Skeletal muscle tissue (tissue), 4 donors: Measurements from ENCODE around the gene UBALD2. TPM values are rescaled to one million over a fixed set of nuclear protein-coding genes. Genes with fewer than 3 reads are reported as not detected.
A peak's percentile ranks its signal among the peaks of the same experiment; 100 is the strongest.
"Not testable (repeated sequence)": the region's sequence is repeated elsewhere in the genome, so short reads cannot be mapped to it uniquely, and the experiment has no call there.

Experiments used
- H3K27ac ChIP-seq: one replicate; pipeline ENCODE4 v1.7.0; 2013; ENCODE audit warnings: mild to moderate bottlenecking, low read depth, low read length, inconsistent platforms
- H3K27me3 ChIP-seq, 3 donors: one replicate each; pipeline ENCODE4 v1.7.0; 2013; ENCODE audit warnings: low read length in 3 of 3; ENCODE audit not compliant: control insufficient read depth in 3 of 3, insufficient read depth in 3 of 3
- H3K36me3 ChIP-seq, 3 donors: one replicate each; pipeline ENCODE4 v1.7.0; 2013; ENCODE audit warnings: low read length in 3 of 3; ENCODE audit not compliant: control insufficient read depth in 3 of 3, insufficient read depth in 3 of 3
- H3K4me1 ChIP-seq, 3 donors: one replicate each; pipeline ENCODE4 v1.7.0; 2013; ENCODE audit warnings: low read length in 3 of 3, mild to moderate bottlenecking in 3 of 3; ENCODE audit not compliant: control insufficient read depth in 3 of 3, insufficient read depth in 3 of 3
- H3K4me3 ChIP-seq, 3 donors: one replicate each; pipeline ENCODE4 v1.7.0; 2013; ENCODE audit warnings: low read length in 3 of 3
- H3K9ac ChIP-seq, 3 donors: one replicate each; pipeline ENCODE4 v1.7.0; 2013; ENCODE audit warnings: low read length in 3 of 3, mild to moderate bottlenecking in 3 of 3, moderate library complexity in 2 of 3, low read depth in 1 of 3
- H3K9me3 ChIP-seq, 3 donors: one replicate each; pipeline ENCODE4 v1.7.0; 2013; ENCODE audit warnings: low read length in 3 of 3; ENCODE audit not compliant: control insufficient read depth in 3 of 3
- total RNA-seq: library from RNA; depleted of rRNA; stranded (reverse); fragments of >200 nt; gene quantifications from one replicate; pipeline ENCODE4 v1.2.3, GENCODE V29; 2014
- donor health status: Osteomylitis.

The UBALD2 gene
- total RNA-seq, 1 donor from 2014 or later, result 2.6 TPM

- H3K27ac ChIP-seq, result peak overlapping the region; percentile 73
- H3K4me3 ChIP-seq, result peak overlapping the region in 1 of 3 donors; percentile 57
- H3K27me3 ChIP-seq, H3K36me3 ChIP-seq, H3K9me3 ChIP-seq: not testable (repeated sequence)
- peaks cover 30 to 46% (median 30%) of the 10 kb centered on the region in 3 donors for H3K4me1 ChIP-seq
- H3K9ac ChIP-seq, result peak overlapping the region in 1 of 3 donors; percentile 41
These were observed 12.0 kb upstream of the UBALD2 start for GRCh38 chr17:76252967-76253766.

- no peaks in the 10 kb centered on the region for H3K27me3 ChIP-seq
- peaks cover 26 to 40% (median 26%) of the 10 kb centered on the region in 3 donors for H3K4me1 ChIP-seq
- no peaks in the 10 kb centered on the region for H3K36me3 ChIP-seq
- no peak overlapping the region for H3K4me3 ChIP-seq
- H3K9ac ChIP-seq, result no peak overlapping the region
- H3K9me3 ChIP-seq, result no peaks in the 10 kb centered on the region
- no peak overlapping the region for H3K27ac ChIP-seq
These were observed 11.3 kb upstream of the UBALD2 start for GRCh38 chr17:76253841-76254240.

GRCh38 chr17:76254275-76254674 is 10.9 kb upstream of the UBALD2 start:
- no peak overlapping the region for H3K4me3 ChIP-seq
- H3K36me3 ChIP-seq, result no peaks in the 10 kb centered on the region
- H3K9ac ChIP-seq, result no peak overlapping the region
- peaks cover 26 to 40% (median 26%) of the 10 kb centered on the region in 3 donors for H3K4me1 ChIP-seq
- no peaks in the 10 kb centered on the region for H3K27me3 ChIP-seq
- H3K27ac ChIP-seq, result no peak overlapping the region
- no peaks in the 10 kb centered on the region for H3K9me3 ChIP-seq

- Histone ChIP-seq H3K27ac (no peak overlapping the region), H3K36me3 (no peaks in the 10 kb centered on the region), H3K9me3 (no peaks in the 10 kb centered on the region), H3K27me3 (no peaks in the 10 kb centered on the region), H3K9ac (no peak overlapping the region), H3K4me3 (no peak overlapping the region), H3K4me1 (peaks cover 26 to 43% (median 26%) of the 10 kb centered on the region in 3 donors)
These were observed 9.2 kb upstream of the UBALD2 start for GRCh38 chr17:76255801-76256429.

DNA sequence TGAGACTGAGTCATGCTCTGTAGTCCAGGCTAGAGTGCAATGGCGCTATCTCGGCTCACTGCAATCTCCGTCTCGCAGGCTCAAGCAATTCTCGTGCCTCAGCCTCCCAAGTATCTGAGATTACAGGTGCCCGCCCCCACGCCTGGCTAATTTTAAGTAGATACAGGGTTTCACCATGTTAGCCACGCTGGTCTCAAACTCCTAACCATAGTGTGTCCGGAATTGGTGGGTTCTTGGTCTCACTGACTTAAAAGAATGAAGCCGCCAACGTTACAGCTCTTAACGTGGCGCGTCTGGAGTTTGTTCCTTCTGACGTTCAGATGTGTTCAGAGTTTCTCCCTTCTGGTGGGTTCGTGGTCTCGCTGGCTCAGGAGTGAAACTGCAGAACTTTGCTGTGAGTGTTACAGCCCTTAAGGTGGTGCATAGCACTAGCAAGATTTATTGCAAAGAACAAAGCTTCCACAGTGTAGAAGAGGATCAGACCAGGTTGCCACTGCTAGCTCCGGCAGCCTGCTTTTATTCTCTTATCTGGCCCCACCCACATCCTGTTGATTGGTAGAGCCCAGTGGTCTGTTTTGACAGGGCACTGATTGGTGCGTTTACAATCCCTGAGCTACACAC is 8.6 kb upstream of the UBALD2 start:
- H3K27ac ChIP-seq, H3K9ac ChIP-seq, H3K9me3 ChIP-seq, H3K27me3 ChIP-seq, H3K36me3 ChIP-seq, H3K4me3 ChIP-seq: not testable (repeated sequence)
- H3K4me1 ChIP-seq, result peaks cover 23 to 40% (median 24%) of the 10 kb centered on the region in 3 donors

DNA sequence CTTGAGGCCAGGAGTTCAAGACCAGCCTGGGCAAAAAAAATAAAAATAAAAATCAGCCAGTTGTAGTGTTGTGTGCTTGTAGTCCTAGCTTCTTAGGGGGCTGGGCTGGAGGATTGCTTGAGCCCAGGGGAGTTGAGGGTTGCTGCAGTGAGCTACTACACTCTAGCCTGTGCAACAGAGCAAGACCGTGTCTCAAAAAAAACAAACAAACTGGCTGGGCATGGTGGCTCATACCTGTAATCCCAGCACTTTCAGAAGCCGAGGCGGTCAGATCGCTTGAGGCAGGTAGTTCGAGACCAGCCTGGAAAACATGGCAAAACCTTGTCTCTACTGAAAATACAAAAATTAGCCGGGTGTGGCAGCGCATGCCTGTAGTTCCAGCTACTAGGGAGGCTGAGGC is 4.9 kb upstream of the UBALD2 start:
- Histone ChIP-seq H3K4me1 (peaks cover 14 to 29% (median 18%) of the 10 kb centered on the region in 3 donors), H3K27ac (no peak overlapping the region), H3K9me3 (no peaks in the 10 kb centered on the region), H3K9ac (no peak overlapping the region), H3K27me3 (no peaks in the 10 kb centered on the region), H3K4me3 (no peak overlapping the region), H3K36me3 (no peaks in the 10 kb centered on the region)

DNA sequence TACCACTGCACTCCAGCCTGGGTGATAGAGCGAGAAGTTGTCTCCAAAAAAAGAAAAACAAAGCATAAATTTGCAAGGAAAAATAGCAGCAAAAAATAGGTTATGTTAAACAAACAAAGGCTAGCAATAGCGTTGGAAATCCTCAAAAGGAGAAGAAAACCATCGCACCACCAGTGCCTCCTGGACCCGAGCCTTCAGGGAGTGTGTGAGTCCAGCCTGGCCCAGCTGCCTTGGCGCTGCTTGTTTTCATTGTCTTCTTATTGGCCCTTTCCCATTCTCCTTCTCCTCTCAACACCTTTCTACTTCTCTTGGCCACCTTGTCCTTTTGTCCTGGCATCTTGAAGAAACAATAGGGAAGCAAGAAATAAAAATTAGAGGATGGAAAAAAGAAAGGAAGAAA is 4.5 kb upstream of the UBALD2 start:
- H3K9ac ChIP-seq, result no peak overlapping the region
- H3K9me3 ChIP-seq, result no peaks in the 10 kb centered on the region
- H3K27ac ChIP-seq, result no peak overlapping the region
- peaks cover 14 to 29% (median 18%) of the 10 kb centered on the region in 3 donors for H3K4me1 ChIP-seq
- H3K36me3 ChIP-seq, result no peaks in the 10 kb centered on the region
- no peak overlapping the region for H3K4me3 ChIP-seq
- no peaks in the 10 kb centered on the region for H3K27me3 ChIP-seq

DNA sequence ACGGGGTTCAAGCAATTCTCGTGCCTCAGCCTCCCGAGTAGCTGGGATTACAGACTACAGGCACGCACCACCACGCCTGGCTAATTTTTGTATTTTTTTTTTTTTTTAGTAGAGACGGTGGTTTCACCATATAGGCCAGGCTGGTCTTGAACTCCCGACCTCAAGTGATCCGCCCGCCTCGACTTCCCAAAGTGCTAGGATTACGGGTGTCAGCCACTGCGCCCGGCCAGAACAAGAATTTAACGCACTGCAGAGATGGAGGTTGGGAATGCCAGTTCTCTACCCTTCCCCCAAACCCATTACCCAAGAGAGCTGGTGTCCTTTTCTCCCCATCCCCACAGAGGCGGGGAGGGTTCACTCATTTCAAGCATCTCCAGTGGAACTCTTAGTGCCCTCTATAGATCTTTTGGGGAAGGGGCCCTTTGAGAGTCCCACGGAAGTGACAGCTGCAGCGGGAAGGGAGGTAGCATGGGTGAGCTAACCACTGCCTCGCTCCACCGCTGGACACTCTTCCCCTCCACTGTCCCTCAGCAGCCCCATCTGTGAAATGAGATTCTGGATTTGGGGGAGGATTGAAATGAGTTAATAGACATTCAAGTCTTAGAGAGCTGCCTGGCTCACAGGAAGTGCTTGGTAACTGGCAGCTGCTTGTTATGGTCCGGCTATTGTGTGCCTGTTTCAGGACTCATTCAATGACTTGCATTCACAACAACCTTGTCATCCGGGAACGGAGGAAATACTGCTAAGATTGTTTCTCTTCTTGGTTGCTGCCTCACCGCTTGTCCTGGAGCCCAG is 3.5 kb upstream of the UBALD2 start:
- peak overlapping the region; percentile 12 for H3K27ac ChIP-seq
- H3K9me3 ChIP-seq, result no peaks in the 10 kb centered on the region
- no peak overlapping the region for H3K4me3 ChIP-seq
- peaks cover 18 to 35% (median 23%) of the 10 kb centered on the region in 3 donors for H3K4me1 ChIP-seq
- no peaks in the 10 kb centered on the region for H3K27me3 ChIP-seq
- H3K9ac ChIP-seq, result no peak overlapping the region
- no peaks in the 10 kb centered on the region for H3K36me3 ChIP-seq

DNA sequence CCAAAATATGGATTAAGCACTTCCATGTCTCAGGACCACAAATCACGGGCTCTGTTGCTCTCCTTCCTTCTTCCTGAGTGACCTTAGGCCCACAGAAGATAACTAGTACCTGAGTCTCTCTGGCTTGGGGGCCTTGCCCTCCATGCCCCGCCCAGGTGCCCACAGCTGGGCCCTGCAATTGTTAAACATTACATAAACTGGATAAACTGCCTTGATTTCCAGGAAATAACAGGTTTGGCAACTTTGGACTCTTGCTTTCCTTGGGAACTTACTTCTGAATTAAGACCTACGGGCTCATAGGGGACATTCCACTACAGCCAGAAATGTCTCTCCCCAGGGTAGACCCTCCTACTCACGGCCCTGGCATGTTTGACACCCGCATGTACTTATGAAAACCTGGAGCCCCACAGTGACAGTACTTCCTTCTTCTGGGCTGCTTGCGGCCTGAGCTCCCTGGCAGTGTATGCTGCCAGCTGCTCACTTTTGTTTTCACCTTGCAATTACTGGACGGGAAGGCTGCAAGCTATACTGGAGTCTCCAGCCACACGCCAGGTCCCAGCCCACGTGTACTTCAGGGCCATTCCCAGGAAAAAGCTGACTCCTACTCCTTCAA is 2.3 kb upstream of the UBALD2 start:
- peaks cover 0 to 3% (median 2%) of the 10 kb centered on the region in 3 donors for H3K36me3 ChIP-seq
- H3K4me1 ChIP-seq, result peaks cover 30 to 42% (median 34%) of the 10 kb centered on the region in 3 donors
- peak overlapping the region; percentile 64 for H3K27ac ChIP-seq
- no peak overlapping the region for H3K4me3 ChIP-seq
- H3K9ac ChIP-seq, result peak overlapping the region; percentile 5 to 74 (median 33)
- no peaks in the 10 kb centered on the region for H3K27me3 ChIP-seq
- no peaks in the 10 kb centered on the region for H3K9me3 ChIP-seq
